Activated CD8-positive, alpha-beta memory T cell treated with anti-CD3 and anti-CD28 coated beads for 48 hours (primary cell): Measurements from ENCODE around the gene EIF4A3.

ENCODE experiments used
- DNase-seq, 3 experiments: peaks; one replicate each; pipeline ENCODE4 v3.0.0-alpha.2; 2020; ENCODE audit warnings: low read depth in 2 of 3, low spot score in 2 of 3

Gene EIF4A3

DNA sequence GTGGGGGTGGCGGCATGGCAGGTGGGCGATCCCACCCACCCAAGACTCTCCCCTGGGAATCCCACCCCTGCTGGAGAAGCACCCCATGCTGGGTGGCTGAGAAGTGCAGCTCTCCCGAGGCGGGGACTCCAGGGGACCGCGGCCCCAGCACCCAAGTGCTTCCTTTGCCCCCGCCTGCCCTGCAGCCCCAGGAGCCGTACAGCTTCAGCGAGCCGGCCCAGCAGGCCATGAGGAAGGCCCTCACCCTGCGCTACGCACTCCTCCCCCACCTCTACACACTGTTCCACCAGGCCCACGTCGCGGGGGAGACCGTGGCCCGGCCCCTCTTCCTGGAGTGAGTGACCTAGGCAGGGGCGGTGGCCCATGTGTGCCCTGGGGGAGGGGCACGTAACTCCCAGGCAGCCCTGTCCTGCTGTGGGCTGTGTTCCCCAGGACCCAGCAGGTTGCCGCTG lies 33.9 kb downstream of the EIF4A3 start:
- no peak for DNase-seq

DNA sequence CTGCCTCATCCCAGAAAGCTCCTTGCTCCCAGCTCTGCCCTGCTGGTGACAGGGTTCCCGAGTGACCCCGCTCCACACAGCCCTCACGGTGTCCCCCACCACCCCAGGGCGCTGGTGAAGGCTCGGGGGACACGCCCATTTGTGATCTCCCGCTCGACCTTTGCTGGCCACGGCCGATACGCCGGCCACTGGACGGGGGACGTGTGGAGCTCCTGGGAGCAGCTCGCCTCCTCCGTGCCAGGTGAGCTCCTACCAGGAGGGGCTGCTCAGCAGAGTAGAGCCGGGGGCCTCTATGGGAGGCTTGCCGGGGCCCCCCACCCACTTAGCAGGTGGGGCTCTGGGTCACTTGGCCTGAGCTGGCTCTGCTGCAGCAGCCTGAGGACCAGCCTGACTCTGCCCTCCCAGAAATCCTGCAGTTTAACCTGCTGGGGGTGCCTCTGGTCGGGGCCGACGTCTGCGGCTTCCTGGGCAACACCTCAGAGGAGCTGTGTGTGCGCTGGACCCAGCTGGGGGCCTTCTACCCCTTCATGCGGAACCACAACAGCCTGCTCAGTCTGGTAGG lies 34.4 kb downstream of the EIF4A3 start:
- no peak for DNase-seq

DNA sequence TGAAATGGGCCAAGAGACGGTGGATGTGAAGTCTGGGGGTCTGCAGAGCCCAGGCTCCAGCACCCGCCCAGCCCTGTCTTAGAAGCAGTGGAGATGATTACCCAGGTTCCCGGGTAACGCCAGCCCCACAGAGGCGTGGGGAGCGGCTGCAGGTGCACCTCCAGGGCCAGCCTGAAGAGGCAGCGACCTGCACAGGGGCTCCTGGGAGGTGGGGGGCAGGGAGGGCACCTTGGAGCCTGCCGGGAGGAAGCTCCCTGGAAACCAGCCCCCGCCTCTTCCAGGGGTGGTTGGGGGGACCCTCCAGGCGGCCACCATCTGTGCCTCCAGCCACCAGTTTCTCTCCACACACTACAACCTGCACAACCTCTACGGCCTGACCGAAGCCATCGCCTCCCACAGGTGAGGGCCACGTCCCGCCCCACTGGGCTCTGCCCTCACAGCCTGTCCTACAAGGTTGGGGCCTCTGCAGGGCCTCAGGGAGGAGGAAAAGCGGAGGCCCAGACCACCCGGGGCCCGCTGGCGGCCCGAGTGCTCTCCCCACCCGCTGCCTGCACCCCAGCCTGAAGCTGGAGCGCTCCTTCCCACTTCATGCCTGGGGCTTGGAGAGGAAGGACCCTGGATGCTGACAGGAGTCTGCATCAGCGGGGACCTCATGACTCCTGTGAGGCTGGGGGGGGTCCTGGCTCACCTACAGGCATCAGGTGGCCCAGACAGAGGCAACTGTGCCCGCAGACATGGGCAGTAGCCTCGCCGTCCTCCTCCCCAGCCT lies 35.0 kb downstream of the EIF4A3 start:
- DNase-seq, result no peak

- no peak for DNase-seq
These were observed 35.8 kb downstream of the EIF4A3 start for GRCh38 chr17:80110927-80111701.

DNA sequence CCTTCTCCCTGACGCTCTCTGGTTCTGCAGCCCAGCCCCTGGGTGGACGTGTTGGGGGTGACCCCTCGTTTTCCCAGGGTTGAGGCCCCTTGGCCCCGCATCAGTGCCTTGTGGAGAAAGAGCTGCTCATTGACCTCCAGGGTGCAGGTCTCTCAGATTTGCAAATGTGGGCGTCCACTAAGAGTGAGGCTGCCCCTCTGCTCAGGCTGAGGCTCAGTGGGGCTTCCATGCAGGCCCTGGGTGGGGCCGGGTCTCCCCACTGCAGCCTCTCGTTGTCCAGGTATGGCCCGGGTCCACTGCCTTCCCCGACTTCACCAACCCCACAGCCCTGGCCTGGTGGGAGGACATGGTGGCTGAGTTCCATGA lies 36.5 kb downstream of the EIF4A3 start:
- DNase-seq, result no peak

- no peak for DNase-seq
These were observed 37.0 kb downstream of the EIF4A3 start for GRCh38 chr17:80109713-80110446.

GRCh38 chr17:80109066-80109660 lies 37.8 kb downstream of the EIF4A3 start:
- DNase-seq, result no peak

- DNase-seq, result no peak
These were observed 38.6 kb downstream of the EIF4A3 start for GRCh38 chr17:80108036-80108971.

GRCh38 chr17:80107231-80108021 lies 39.5 kb downstream of the EIF4A3 start:
- DNase-seq, result no peak

DNA sequence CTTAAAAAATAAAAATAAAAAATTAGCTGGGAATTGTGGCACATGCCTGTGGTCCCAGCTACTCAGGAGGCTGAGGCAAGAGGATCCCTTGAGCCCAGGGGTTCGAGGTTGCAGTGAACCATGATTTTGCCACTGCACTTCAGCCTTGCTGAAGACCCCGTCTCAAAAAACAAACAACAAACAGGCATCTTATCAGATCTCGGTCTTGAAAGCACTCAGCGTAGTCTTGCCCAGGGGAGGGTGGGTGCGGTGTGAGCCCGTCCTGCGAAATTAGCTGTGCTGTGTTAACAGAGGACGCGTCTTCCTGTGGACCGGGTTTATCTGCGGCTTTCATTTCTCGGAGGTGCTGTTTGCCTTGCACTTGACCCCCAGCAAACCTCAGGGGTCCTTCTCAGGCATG lies 40.2 kb downstream of the EIF4A3 start:
- DNase-seq, result no peak

- no peak for DNase-seq
These were observed 40.8 kb downstream of the EIF4A3 start for GRCh38 chr17:80106176-80106575.

- no peak for DNase-seq
These were observed 41.2 kb downstream of the EIF4A3 start for GRCh38 chr17:80105762-80106161.

DNA sequence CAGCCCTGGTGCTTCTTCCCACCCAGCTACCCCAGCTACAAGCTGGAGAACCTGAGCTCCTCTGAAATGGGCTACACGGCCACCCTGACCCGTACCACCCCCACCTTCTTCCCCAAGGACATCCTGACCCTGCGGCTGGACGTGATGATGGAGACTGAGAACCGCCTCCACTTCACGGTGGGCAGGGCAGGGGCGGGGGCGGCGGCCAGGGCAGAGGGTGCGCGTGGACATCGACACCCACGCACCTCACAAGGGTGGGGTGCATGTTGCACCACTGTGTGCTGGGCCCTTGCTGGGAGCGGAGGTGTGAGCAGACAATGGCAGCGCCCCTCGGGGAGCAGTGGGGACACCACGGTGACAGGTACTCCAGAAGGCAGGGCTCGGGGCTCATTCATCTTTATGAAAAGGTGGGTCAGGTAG lies 42.0 kb downstream of the EIF4A3 start:
- DNase-seq, result no peak

DNA sequence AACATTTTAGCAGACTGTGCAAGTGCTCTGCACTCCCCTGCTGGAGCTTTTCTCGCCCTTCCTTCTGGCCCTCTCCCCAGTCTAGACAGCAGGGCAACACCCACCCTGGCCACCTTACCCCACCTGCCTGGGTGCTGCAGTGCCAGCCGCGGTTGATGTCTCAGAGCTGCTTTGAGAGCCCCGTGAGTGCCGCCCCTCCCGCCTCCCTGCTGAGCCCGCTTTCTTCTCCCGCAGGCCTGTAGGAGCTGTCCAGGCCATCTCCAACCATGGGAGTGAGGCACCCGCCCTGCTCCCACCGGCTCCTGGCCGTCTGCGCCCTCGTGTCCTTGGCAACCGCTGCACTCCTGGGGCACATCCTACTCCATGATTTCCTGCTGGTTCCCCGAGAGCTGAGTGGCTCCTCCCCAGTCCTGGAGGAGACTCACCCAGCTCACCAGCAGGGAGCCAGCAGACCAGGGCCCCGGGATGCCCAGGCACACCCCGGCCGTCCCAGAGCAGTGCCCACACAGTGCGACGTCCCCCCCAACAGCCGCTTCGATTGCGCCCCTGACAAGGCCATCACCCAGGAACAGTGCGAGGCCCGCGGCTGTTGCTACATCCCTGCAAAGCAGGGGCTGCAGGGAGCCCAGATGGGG lies 42.5 kb downstream of the EIF4A3 start:
- no peak for DNase-seq

GRCh38 chr17:80103449-80104085 lies 43.4 kb downstream of the EIF4A3 start:
- DNase-seq, result no peak

- DNase-seq, result no peak
These were observed 44.1 kb downstream of the EIF4A3 start for GRCh38 chr17:80102664-80103448.

GRCh38 chr17:80101946-80102663 lies 44.8 kb downstream of the EIF4A3 start:
- DNase-seq, result peak in 1 of 3 experiments; percentile 16
